T-helper 2 cell (primary cell): ENCODE measurements around the gene VWA5B1.

Experiments
- DNase-seq, 5 experiments: peaks; one replicate each; pipeline versions ENCODE4 v3.0.0 to v3.0.0-alpha.2; 2012 to 2022

Gene VWA5B1

GRCh38 chr1:20351911-20352701 is 61.4 kb downstream of the VWA5B1 start:
- no peak for DNase-seq

DNA sequence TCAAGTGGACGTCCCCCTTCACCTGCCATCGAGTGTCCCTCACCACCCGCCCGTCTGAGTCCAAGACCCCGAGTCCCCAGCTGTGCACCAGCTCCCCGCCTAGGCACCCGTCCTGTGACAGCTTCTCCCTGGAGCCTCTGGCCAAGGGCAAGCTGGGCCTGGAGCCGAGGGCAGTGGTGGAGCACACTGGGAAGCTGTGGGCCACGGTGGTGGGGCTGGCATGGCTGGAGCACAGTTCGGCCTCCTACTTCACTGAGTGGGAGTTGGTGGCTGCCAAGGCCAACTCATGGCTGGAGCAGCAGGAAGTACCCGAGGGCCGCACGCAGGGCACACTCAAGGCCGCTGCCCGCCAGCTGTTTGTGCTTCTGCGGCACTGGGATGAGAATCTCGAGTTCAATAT is 63.2 kb downstream of the VWA5B1 start:
- no peak for DNase-seq

DNA sequence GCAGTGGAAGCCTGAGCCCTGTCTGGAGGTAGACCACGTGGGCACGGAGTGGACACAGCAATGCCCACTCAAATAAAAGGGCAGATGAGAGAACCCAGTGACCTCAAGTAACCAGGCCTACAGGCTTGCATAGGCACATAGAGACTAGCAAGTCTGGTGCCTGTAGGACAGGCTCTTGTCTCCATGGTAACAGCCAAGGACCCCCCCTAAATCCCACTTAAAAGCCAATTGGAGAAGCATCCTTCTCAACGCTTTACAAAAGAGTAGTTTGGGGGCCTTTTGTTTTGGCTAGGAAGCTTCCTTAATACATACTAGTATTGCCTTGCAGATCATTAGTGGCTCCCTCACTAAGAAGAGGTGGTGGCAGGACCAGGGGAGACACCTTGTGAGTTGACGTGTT is 63.9 kb downstream of the VWA5B1 start:
- DNase-seq, result no peak

- no peak for DNase-seq
Measured at GRCh38 chr1:20355101-20355827, 64.6 kb downstream of the VWA5B1 start.

GRCh38 chr1:20355828-20356735 is 65.4 kb downstream of the VWA5B1 start:
- no peak for DNase-seq

- no peak for DNase-seq
Measured at GRCh38 chr1:20356850-20357459, 66.3 kb downstream of the VWA5B1 start.

- DNase-seq, result no peak
Measured at GRCh38 chr1:20357796-20358195, 67.1 kb downstream of the VWA5B1 start.

DNA sequence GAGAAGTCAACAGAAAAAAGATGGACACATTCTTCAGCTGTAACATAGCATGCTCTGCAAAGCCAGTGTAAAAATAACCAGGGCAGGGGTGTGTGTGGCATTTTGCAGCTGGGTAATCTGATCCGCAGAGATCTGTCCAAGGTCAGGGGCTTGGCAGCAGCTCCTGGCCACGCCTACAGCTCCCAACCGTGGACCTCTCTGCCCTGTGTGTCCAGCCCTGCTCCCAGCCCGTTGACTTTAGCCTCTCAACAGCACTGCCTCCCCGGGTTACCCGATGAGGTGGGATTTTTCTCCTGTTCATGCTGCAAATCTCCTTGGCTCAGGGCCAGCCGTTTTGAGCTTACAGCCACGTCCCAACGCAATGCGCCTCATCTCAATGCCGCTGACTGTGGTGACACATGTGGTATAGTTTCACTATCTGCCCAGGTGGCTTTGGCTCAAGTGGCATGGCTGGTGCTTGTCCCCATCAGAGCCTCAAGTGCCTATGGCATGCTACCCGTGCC is 68.1 kb downstream of the VWA5B1 start:
- no peak for DNase-seq

DNA sequence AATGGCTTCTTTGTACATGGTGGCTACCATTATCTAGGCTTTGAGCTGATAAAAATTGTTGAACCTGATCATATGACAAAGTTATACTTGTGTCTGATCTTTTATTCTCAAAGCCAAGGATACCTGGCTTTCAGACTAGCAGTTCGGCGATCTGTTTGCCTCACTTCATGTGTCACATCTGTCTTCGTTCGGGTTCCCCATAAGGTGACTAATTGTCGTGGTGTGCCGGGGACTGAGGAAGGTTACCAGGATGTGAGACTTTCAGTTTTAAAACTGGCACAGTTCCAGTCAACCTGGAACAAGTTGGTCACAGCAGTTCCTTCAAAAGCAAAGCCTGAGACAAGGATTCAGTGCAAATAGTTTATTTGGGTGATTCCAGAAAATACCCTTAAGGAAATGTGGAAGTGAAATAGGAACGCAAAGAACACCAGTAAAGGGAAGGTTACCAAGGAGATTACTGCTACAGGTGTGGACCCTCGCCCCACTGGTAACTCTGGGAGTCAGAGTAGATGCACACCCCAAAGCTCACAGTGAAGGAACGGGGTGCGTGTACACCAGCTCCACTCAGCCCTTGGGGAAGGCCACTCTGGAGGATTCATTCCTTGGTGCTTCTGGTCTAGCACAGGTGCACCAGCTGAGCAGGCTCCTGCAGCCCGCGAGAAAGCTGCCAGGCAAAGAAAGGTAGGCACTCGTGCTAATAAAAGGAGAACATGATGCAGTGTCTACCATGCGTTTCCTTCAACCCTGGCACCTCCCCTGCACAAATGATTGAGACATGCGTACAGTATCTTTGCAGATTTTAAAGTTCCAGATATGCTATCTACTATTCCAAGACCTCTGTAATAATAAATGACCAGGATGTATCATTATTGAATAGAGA is 69.0 kb downstream of the VWA5B1 start:
- DNase-seq, result peak in 2 of 5 experiments; percentile 15 to 35

DNA sequence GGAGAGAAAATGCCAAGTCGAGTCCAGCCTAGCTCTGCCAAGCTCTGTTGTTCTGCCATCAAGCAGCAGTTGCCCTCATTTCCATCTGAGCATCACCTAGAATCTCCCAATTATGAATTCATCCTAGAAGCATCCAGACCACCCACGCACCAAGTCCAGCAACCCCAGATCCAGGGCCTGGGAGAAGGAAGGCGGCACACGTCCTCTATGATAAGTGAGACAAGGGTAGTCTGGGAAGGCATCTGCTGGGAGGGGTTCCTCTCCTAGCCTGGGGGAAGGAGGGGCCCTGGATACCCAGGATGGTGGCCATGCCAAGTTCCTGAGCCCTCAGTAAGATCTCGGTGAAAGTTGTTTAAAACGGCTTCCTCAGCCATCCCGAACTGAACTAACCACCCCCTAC is 70.7 kb downstream of the VWA5B1 start:
- no peak for DNase-seq

- DNase-seq, result no peak
Measured at GRCh38 chr1:20361805-20362381, 71.2 kb downstream of the VWA5B1 start.

DNA sequence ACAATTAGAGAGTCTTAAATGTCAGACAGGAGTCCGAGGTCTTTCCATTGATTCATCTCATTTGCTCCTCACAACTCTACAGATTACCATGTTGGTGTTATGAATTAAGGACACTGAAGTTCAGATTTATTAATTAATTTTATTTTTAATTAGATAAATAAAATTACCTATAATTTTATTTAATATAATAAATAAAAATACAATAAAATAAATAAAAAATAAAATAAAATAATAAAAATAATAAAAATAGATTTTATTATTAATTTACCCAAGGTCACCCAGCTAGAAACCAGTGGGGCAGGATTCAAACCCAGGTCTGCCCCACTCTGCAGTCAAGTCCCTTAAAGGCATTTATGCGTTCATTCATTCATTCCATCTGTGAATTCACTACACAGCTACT is 72.2 kb downstream of the VWA5B1 start:
- DNase-seq, result no peak

- DNase-seq, result no peak
Measured at GRCh38 chr1:20365421-20366055, 74.9 kb downstream of the VWA5B1 start.

DNA sequence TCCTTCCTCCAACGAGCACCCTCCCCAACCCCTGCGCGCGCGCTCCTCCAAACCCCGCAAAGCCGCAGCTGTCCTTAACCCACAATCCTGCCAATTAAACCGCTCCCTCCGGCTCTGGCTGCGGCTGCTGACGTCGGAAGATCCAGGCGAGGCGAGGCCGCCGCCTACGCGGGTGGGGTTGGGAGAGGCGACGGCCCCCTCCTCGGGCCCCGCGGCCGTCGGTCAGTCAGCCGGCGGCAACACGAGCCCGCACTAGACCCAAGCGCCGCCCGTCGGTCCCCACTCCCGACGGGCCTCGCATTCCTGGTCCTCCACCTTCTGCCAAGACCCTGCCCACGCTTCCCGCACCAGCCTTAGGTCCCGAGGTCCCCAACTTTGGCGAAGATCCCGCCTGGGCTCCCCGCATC is 75.4 kb downstream of the VWA5B1 start:
- DNase-seq, result no peak

DNA sequence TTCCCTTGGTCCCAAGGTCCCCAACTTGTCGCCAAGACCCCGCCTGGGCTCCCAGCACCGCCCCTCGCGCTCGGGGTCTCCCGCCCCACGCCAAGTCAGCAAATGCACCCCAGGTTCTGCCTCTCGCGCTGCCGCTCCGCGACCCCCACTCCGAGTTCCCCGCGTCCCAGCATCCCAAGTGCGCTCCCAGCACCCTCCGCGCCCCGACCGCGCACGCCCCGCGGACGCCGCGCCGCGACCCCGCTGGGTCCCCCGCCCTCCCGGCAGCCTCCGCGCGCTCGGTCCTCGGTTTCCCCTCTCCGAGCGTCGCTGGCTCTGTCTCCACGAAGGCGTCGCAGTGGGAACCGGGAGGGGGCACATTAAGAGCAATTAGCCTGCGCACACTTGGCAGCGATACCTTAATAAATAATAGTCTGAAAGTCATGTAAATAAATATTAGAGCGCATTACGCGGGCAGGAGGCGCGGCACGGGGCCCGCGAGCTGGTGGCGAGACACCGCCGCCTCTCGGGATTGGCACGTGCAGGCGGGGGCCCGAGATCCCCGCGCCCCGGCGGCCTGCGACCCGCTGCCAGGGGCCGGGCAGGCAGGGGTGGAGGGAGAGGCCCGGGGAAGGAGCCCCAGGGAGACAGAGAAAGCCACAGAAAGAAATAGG is 75.9 kb downstream of the VWA5B1 start:
- DNase-seq, result no peak

DNA sequence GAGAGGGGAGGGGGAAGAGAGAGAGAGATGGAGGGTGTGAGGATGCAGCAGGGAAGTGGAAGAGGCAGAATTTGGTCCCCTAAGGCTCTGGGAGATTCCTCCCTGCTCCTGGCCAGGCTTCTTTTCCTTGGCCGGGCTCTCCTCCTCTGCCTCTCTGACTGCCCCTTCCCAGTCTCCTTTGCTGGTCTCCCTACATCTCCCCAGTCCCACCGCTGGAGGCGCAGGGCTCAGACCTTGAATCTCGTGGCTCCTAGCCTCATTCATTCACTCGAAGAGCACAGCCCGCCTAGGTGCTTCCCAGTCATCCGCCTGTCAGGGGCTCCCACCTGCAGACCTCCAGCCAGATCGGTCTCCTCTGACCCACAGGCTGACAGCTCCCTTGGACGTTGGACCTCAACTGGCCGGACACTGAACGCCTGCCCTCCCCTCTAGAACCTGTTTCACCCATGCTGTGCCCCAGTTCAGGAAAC is 76.5 kb downstream of the VWA5B1 start:
- DNase-seq, result no peak

DNA sequence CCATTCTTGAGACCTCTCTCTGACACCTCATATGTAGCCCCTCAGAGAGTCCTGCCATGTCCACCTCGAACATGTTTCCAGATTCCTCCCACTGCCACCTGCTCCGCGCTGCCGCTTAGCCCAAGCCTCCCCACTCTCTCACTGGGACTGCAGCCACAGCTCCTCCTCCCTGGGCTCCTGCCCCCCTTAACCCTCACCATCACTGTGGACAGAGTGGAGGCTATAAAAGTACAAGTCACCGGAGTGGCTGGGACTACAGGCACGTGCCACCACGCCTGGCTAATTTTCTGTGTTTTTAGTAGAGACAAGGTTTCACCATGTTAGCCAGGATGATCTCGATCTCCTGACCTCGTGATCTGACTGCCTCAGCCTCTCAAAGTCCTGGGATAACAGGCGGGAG is 77.0 kb downstream of the VWA5B1 start:
- no peak for DNase-seq

DNA sequence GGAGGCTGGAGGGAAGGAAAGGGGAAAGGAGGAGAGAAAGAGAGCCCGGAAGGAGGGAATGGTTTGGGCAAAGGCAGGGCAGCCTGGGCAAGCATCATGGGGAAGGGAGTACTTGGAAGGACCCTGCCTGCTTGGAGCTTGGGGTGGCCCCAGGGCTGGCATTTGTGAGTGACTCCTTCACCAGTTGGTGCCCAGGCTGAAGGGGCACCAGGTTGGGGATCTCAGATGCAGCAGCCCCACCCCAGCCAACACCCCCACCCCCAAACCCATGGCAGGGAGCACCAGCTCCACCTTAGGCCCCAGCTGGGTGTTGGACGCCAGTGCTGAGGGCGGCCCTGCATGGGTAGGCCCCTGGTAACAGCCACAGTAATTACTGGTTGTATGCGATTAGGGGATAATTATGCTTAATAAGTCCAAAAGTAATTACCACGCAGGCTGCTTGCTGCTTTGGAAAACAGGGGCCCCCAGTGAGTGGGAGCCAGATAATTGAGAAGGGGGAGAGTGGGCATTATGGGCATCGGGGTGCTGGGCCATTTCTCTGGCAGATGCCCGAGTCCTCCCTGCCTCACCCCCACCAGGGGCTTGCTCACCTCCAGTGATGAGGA is 78.3 kb downstream of the VWA5B1 start:
- no peak for DNase-seq

DNA sequence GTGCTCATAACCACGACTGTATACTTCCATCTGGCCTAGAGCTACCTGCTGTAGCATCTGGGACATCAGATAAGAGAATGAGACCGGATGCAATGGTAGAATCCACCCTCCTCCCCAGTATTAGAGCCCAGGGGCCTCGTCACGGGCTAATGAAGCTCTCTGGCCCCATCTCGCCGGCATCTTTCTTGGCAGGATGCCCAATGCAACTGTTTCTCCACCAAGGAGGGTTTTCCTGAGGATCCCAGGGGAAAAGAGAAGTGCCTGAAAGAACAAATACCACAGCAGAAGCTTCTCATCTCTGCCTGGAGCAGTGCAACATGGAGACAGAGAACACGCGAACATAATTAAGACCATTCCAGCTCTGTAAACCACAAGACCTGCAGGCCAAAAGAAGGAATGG is 80.0 kb downstream of the VWA5B1 start:
- DNase-seq, result no peak

DNA sequence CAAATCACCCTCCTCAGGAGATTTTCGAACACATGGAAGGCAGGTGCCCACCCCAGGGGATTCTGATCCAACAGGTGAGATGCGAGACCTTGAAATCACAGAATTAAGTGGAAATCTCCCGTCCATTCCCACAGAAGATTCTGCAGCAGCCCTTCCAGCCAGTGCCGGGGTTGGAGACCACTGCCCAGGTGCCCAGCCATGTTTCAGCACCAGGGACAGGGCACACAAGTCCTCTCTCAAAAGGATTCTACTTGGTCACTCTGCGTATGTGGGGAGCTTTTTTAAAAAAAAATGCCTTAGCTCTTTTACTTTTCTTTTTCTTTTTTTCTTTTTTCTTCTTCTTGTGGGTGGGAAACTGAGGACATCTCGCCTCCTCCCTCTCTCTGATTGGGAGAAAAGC is 80.7 kb downstream of the VWA5B1 start:
- DNase-seq, result no peak
